Measurements from ENCODE around the gene PACC1. TPM values are rescaled to one million over a fixed set of nuclear protein-coding genes. Genes with fewer than 3 reads are reported as not detected.

Gene PACC1
- total and polyA plus RNA-seq, 2 experiments from 2014 or later = 9.4 to 10.4 TPM

DNA sequence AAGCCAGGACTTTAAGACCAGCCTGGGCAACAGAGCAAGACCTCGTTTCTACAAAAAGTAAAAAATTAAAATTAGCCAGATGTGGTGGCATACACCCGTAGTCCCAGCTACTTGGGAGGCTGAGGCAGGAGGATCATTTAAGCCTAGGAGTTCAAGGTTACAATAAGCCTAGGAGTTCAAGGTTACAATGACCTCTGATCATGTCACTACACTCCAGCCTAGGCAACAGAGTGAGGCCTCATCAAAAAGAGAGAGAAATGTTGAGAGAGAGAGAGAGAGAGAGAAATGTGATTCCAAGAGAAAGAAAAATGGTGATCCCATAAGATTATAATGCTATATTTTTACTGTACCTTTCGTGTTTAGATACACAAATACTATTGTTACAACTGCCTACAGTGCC is 60.2 kb downstream of the PACC1 start:
- TF ChIP-seq, protein P1, sequence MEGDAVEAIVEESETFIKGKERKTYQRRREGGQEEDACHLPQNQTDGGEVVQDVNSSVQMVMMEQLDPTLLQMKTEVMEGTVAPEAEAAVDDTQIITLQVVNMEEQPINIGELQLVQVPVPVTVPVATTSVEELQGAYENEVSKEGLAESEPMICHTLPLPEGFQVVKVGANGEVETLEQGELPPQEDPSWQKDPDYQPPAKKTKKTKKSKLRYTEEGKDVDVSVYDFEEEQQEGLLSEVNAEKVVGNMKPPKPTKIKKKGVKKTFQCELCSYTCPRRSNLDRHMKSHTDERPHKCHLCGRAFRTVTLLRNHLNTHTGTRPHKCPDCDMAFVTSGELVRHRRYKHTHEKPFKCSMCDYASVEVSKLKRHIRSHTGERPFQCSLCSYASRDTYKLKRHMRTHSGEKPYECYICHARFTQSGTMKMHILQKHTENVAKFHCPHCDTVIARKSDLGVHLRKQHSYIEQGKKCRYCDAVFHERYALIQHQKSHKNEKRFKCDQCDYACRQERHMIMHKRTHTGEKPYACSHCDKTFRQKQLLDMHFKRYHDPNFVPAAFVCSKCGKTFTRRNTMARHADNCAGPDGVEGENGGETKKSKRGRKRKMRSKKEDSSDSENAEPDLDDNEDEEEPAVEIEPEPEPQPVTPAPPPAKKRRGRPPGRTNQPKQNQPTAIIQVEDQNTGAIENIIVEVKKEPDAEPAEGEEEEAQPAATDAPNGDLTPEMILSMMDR (IDR thresholded peaks at IDR 0.05; ENCODE audit: poor library complexity) = no peak
- TF ChIP-seq EZH2phosphoT487 (IDR thresholded peaks at IDR 0.05; ENCODE audit: low read depth, severe bottlenecking, unreplicated experiment) = no peak
- TF ChIP-seq EZH2 (IDR thresholded peaks at IDR 0.05; ENCODE audit: borderline replicate concordance) = no peak
- Histone ChIP-seq H3K9me3 (ENCODE audit: low read depth) (no peaks in the 10 kb centered on the region), H3K27me3 (no peaks in the 10 kb centered on the region), H2AFZ (no peak overlapping the region), H3K79me2 (no peaks in the 10 kb centered on the region), H3K27ac (no peak overlapping the region), H3K9me2 (replicated peaks; ENCODE audit: insufficient read depth) (no peaks in the 10 kb centered on the region), H3K4me3 (no peak overlapping the region), H3K4me2 (no peak overlapping the region), H3K36me3 (replicated peaks; ENCODE audit: insufficient read depth, low read depth) (no peaks in the 10 kb centered on the region), H4K20me1 (ENCODE audit: insufficient read depth, poor library complexity, severe bottlenecking) (no peaks in the 10 kb centered on the region), H3K4me1 (ENCODE audit: insufficient read depth) (no peaks in the 10 kb centered on the region)
- 95% methylated on average over 3 of the region's 3 CpGs for WGBS (ENCODE audit: low lambda C conversion rate, missing lambda C conversion rate)
- DNase-seq (ENCODE audit: low spot score) = no peak

DNA sequence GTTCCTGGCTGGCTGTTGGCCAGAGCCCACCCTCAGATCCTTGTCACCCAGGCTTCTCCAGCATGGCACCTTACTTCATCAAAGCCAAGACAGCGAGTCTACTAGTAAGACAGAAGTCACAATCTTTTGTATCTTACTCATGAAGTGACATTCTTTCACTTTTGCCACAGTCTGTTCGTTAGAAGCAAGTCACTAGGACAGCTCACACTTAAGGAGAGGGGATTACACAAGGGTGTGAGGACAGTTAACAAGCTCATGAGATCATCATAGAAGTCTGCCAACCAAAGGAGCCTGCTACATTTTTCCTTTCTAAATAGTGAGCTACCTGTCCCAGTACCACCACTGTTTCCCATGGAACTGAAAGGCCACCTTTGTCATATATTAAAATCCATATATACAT is 61.5 kb downstream of the PACC1 start:
- no peak overlapping the region for H3K4me2 ChIP-seq
- H2AFZ ChIP-seq = no peak overlapping the region
- no peaks in the 10 kb centered on the region for H4K20me1 ChIP-seq (ENCODE audit: insufficient read depth, poor library complexity, severe bottlenecking)
- no peaks in the 10 kb centered on the region for H3K4me1 ChIP-seq (ENCODE audit: insufficient read depth)
- no peak overlapping the region for H3K27ac ChIP-seq
- WGBS (ENCODE audit: low lambda C conversion rate, missing lambda C conversion rate) = 91% methylated on average over 2 of the region's 2 CpGs
- no peak for DNase-seq (ENCODE audit: low spot score)
- no peaks in the 10 kb centered on the region for H3K36me3 ChIP-seq (replicated peaks; ENCODE audit: insufficient read depth, low read depth)
- H3K9me3 ChIP-seq (ENCODE audit: low read depth) = no peaks in the 10 kb centered on the region
- H3K79me2 ChIP-seq = no peaks in the 10 kb centered on the region
- TF ChIP-seq EZH2phosphoT487 (IDR thresholded peaks at IDR 0.05; ENCODE audit: low read depth, severe bottlenecking, unreplicated experiment) (no peak), EZH2 (IDR thresholded peaks at IDR 0.05; ENCODE audit: borderline replicate concordance) (no peak)
- TF ChIP-seq, protein P1 (IDR thresholded peaks at IDR 0.05; ENCODE audit: poor library complexity) = no peak
- H3K4me3 ChIP-seq = no peak overlapping the region
- H3K9me2 ChIP-seq (replicated peaks; ENCODE audit: insufficient read depth) = no peaks in the 10 kb centered on the region
- H3K27me3 ChIP-seq = no peaks in the 10 kb centered on the region

DNA sequence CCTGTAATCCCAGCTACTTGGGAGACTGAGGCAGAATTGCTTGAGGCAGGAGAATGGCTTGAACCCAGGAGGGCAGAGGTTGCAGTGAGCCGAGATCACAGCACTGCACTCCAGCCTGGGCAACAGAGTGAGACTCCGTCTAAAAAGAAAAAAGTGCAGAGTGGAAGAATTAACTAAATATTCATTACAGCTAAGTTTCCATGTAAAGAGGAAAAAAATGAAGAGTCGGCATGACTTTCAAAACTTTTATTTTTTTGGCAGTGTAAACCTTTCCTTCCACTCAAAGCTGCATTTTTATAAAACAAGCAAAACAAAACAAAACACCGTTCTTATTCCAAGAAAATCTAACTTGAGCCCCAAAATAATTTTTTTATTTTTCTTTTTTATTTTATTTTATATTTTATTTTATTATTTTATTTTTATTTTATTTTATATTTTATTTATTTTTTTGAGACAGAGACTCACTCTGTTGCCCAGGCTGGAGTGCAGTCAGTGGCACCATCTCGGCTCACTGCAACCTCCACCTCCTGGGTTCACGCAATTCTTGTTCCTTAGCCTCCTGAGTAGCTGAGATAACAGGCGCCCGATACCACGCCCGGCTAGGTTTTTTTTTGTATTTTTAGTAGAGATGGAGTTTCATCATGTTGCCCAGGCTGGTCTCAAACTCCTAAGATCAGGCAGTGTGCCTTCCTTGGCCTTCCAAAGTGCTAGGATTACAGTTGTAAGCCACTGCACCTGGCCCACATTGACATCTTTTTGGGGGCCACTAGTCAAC is 62.9 kb downstream of the PACC1 start:
- no peak for DNase-seq (ENCODE audit: low spot score)

More for the DNA sequence above, 62.9 kb downstream of the PACC1 start:
- H3K36me3 ChIP-seq (replicated peaks; ENCODE audit: insufficient read depth, low read depth) = no peaks in the 10 kb centered on the region
- H3K4me1 ChIP-seq (ENCODE audit: insufficient read depth) = no peaks in the 10 kb centered on the region
- no peak overlapping the region for H3K27ac ChIP-seq
- no peak overlapping the region for H2AFZ ChIP-seq
- H3K27me3 ChIP-seq = no peaks in the 10 kb centered on the region
- no peaks in the 10 kb centered on the region for H3K79me2 ChIP-seq
- H3K9me2 ChIP-seq (replicated peaks; ENCODE audit: insufficient read depth) = no peaks in the 10 kb centered on the region
- no peaks in the 10 kb centered on the region for H4K20me1 ChIP-seq (ENCODE audit: insufficient read depth, poor library complexity, severe bottlenecking)
- TF ChIP-seq EZH2 (IDR thresholded peaks at IDR 0.05; ENCODE audit: borderline replicate concordance) = no peak
- no peak for TF ChIP-seq EZH2phosphoT487 (IDR thresholded peaks at IDR 0.05; ENCODE audit: low read depth, severe bottlenecking, unreplicated experiment)
- TF ChIP-seq, protein P1 (IDR thresholded peaks at IDR 0.05; ENCODE audit: poor library complexity) = no peak
- no peaks in the 10 kb centered on the region for H3K9me3 ChIP-seq (ENCODE audit: low read depth)
- no peak overlapping the region for H3K4me3 ChIP-seq
- 96% methylated on average over 10 of the region's 10 CpGs for WGBS (ENCODE audit: low lambda C conversion rate, missing lambda C conversion rate)
- H3K4me2 ChIP-seq = no peak overlapping the region
